ENCODE data around the gene CAMTA1. TPM values are rescaled to one million over a fixed set of nuclear protein-coding genes. Genes with fewer than 3 reads are reported as not detected.

CAMTA1 gene
- total and polyA plus RNA-seq, 9 of the 15 experiments (the other 6 are each of a cell fraction or from before 2014, with no cell fraction given): 43.9 to 161 (median 65.9) TPM

DNA sequence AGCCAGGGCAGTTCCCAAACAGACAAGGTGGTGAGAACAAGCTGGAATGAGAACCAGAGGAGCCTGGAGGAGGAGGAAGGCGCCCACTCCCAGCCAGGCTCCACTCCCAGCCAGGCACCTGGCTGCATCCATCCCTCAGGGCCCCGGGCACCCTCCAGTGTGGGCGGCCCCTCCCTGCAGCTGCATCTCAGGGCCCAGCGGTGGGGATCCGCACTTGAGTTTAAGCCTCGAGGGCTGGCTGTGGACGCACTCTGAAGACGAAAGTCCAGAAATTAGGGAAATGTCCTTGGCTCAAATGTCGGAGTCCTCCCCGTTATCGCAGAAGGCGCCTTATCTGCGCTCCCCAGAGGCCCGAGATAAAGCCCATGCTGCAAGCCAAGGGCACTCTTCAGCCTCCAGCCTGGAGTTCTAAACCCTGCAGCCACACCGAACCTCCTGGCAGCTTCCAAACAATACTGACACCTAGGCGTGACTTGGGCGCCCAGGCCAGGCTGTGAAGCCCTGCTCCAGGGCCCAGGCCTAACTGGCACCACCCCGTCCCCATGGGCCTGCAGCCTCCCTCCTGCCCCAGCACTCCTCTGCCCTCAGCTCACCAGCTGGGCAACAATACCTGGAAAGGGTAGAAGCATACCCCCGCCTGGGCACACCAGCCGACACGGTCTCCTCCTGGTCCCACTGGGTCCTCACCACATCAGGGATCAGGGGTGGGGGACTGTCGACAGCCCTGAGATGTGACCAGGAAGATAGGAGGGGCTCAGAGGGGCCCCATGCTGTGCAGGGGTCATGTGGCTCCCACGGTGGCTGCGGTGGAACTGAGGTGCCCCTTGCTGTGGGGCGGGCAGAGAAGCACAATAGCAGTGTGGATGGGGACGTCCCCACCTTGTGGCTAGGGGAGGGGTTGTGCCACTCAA, 801.0 kb downstream of the CAMTA1 start (continued):
- TF ChIP-seq, protein P1, sequence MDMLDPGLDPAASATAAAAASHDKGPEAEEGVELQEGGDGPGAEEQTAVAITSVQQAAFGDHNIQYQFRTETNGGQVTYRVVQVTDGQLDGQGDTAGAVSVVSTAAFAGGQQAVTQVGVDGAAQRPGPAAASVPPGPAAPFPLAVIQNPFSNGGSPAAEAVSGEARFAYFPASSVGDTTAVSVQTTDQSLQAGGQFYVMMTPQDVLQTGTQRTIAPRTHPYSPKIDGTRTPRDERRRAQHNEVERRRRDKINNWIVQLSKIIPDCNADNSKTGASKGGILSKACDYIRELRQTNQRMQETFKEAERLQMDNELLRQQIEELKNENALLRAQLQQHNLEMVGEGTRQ (CRISPR knock-in tag; IDR thresholded peaks at IDR 0.05): no peak
- TF ChIP-seq TCF7L2 (IDR thresholded peaks at IDR 0.05; ENCODE audit: low read depth, low read length) (no peak), ELF4 (CRISPR knock-in tag; IDR thresholded peaks at IDR 0.05) (peak; percentile 24; the same call in 1 of the 2 replicates), ZNF212 (CRISPR knock-in tag; IDR thresholded peaks at IDR 0.05) (no peak), FOXK2 (conservative IDR thresholded peaks at IDR 0.05 in 1 of 2, IDR thresholded peaks at IDR 0.05 in 1 of 2; ENCODE audit: low read depth in 2 of 2) (no peak), ZNF644 (tag; IDR thresholded peaks at IDR 0.05; ENCODE audit: low read depth) (no peak), EP300 (IDR thresholded peaks at IDR 0.05; ENCODE audit: low read length) (peak; percentile 63; the same call in 1 of the 2 replicates), DPF2 (IDR thresholded peaks at IDR 0.05) (peak; percentile 53; the same call in 1 of the 2 replicates), CBFA2T3 (IDR thresholded peaks at IDR 0.05) (peak; percentile 57; the same call in 1 of the 2 replicates), CXXC5 (CRISPR knock-in tag; IDR thresholded peaks at IDR 0.05) (peak; percentile 88), SIX5 (IDR thresholded peaks at IDR 0.05; ENCODE audit: borderline replicate concordance in 1 of 2, insufficient read depth in 1 of 2, low read depth in 1 of 2, low read length in 2 of 2) (no peak), NEUROD1 (IDR thresholded peaks at IDR 0.05; ENCODE audit: borderline replicate concordance, low read depth, low read length, partially characterized antibody) (no peak), NR1H2 (CRISPR knock-in tag; IDR thresholded peaks at IDR 0.05) (no peak), MAZ (CRISPR knock-in tag; conservative IDR thresholded peaks at IDR 0.05 in 1 of 2, IDR thresholded peaks at IDR 0.05 in 1 of 2) (peak in 1 of 2 experiments; percentile 58; a peak in 1 of 4 replicates), ZBED1 (IDR thresholded peaks at IDR 0.05) (no peak), ZNF445 (CRISPR knock-in tag; IDR thresholded peaks at IDR 0.05; ENCODE audit: low read depth) (no peak)
- TF ChIP-seq, protein P2, sequence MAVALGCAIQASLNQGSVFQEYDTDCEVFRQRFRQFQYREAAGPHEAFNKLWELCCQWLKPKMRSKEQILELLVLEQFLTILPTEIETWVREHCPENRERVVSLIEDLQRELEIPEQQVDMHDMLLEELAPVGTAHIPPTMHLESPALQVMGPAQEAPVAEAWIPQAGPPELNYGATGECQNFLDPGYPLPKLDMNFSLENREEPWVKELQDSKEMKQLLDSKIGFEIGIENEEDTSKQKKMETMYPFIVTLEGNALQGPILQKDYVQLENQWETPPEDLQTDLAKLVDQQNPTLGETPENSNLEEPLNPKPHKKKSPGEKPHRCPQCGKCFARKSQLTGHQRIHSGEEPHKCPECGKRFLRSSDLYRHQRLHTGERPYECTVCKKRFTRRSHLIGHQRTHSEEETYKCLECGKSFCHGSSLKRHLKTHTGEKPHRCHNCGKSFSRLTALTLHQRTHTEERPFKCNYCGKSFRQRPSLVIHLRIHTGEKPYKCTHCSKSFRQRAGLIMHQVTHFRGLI (CRISPR knock-in tag; IDR thresholded peaks at IDR 0.05): peak; percentile 24; the same call in 1 of the 2 replicates
- TF ChIP-seq, protein P3, sequence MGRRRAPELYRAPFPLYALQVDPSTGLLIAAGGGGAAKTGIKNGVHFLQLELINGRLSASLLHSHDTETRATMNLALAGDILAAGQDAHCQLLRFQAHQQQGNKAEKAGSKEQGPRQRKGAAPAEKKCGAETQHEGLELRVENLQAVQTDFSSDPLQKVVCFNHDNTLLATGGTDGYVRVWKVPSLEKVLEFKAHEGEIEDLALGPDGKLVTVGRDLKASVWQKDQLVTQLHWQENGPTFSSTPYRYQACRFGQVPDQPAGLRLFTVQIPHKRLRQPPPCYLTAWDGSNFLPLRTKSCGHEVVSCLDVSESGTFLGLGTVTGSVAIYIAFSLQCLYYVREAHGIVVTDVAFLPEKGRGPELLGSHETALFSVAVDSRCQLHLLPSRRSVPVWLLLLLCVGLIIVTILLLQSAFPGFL (CRISPR knock-in tag; IDR thresholded peaks at IDR 0.05): no peak
- TF ChIP-seq, protein P4, sequence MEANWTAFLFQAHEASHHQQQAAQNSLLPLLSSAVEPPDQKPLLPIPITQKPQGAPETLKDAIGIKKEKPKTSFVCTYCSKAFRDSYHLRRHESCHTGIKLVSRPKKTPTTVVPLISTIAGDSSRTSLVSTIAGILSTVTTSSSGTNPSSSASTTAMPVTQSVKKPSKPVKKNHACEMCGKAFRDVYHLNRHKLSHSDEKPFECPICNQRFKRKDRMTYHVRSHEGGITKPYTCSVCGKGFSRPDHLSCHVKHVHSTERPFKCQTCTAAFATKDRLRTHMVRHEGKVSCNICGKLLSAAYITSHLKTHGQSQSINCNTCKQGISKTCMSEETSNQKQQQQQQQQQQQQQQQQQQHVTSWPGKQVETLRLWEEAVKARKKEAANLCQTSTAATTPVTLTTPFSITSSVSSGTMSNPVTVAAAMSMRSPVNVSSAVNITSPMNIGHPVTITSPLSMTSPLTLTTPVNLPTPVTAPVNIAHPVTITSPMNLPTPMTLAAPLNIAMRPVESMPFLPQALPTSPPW (CRISPR knock-in tag; IDR thresholded peaks at IDR 0.05): peak; percentile 61; the same call in 1 of the 2 replicates
- TF ChIP-seq, protein P5, sequence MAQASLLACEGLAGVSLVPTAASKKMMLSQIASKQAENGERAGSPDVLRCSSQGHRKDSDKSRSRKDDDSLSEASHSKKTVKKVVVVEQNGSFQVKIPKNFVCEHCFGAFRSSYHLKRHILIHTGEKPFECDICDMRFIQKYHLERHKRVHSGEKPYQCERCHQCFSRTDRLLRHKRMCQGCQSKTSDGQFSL (CRISPR knock-in tag; IDR thresholded peaks at IDR 0.05): no peak
- TF ChIP-seq, protein P5 (tag; IDR thresholded peaks at IDR 0.05): no peak
